ENCODE measurements around the gene CSRNP3.

The CSRNP3 gene

GRCh38 chr2:165479856-165480255 is 10.4 kb downstream of the CSRNP3 start:
- H3K27me3 ChIP-seq (ENCODE audit: insufficient read depth, low read length, poor library complexity, severe bottlenecking) = no peaks in the 10 kb centered on the region
- TF ChIP-seq EZH2phosphoT487 (IDR thresholded peaks at IDR 0.05; ENCODE audit: borderline replicate concordance) (no peak), CTCF (conservative IDR thresholded peaks at IDR 0.05; ENCODE audit: low read length) (no peak)
- H3K79me2 ChIP-seq (ENCODE audit: insufficient read depth, low read length) = no peaks in the 10 kb centered on the region
- H3F3A ChIP-seq (ENCODE audit: low read depth) = no peaks in the 10 kb centered on the region
- H3K4me3 ChIP-seq (ENCODE audit: low read length, poor library complexity, severe bottlenecking) = no peak overlapping the region
- no peak overlapping the region for H2AFZ ChIP-seq (ENCODE audit: low read length)
- no peaks in the 10 kb centered on the region for H3K36me3 ChIP-seq (ENCODE audit: insufficient read depth, low read length)
- H3K4me2 ChIP-seq (ENCODE audit: low read depth, low read length, poor library complexity, severe bottlenecking) = no peak overlapping the region
- H4K20me1 ChIP-seq (ENCODE audit: insufficient read depth, low read length, poor library complexity, severe bottlenecking) = no peaks in the 10 kb centered on the region
- no peaks in the 10 kb centered on the region for H3K9me3 ChIP-seq (ENCODE audit: insufficient read depth, low read depth, low read length)
- H3K4me1 ChIP-seq (ENCODE audit: insufficient read depth, low read length, poor library complexity, severe bottlenecking) = peaks cover 2% of the 10 kb centered on the region
- H3K9me2 ChIP-seq (replicated peaks; ENCODE audit: low read depth, low read length) = no peaks in the 10 kb centered on the region
- H3K9ac ChIP-seq (ENCODE audit: low read depth, low read length, poor library complexity, severe bottlenecking) = no peak overlapping the region

GRCh38 chr2:165494573-165494972 is 25.1 kb downstream of the CSRNP3 start:
- H4K20me1 ChIP-seq (ENCODE audit: insufficient read depth, low read length, poor library complexity, severe bottlenecking) = no peaks in the 10 kb centered on the region
- H3K4me2 ChIP-seq (ENCODE audit: low read depth, low read length, poor library complexity, severe bottlenecking) = no peak overlapping the region

GRCh38 chr2:165497659-165498317 is 28.3 kb downstream of the CSRNP3 start:
- H3K79me2 ChIP-seq (ENCODE audit: insufficient read depth, low read length) = no peaks in the 10 kb centered on the region
- H3K4me1 ChIP-seq (ENCODE audit: insufficient read depth, low read length, poor library complexity, severe bottlenecking) = peaks cover 22% of the 10 kb centered on the region
- H4K20me1 ChIP-seq (ENCODE audit: insufficient read depth, low read length, poor library complexity, severe bottlenecking) = no peaks in the 10 kb centered on the region
- no peaks in the 10 kb centered on the region for H3K36me3 ChIP-seq (ENCODE audit: insufficient read depth, low read length)
- peak overlapping the region; percentile 62 for H2AFZ ChIP-seq (ENCODE audit: low read length)
- no peaks in the 10 kb centered on the region for H3K27me3 ChIP-seq (ENCODE audit: insufficient read depth, low read length, poor library complexity, severe bottlenecking)
- H3K9ac ChIP-seq (ENCODE audit: low read depth, low read length, poor library complexity, severe bottlenecking) = no peak overlapping the region
- H3K9me3 ChIP-seq (ENCODE audit: insufficient read depth, low read depth, low read length) = no peaks in the 10 kb centered on the region
- H3K9me2 ChIP-seq (replicated peaks; ENCODE audit: low read depth, low read length) = no peaks in the 10 kb centered on the region
- no peaks in the 10 kb centered on the region for H3F3A ChIP-seq (ENCODE audit: low read depth)
- peak overlapping the region; percentile 47 for H3K4me2 ChIP-seq (ENCODE audit: low read depth, low read length, poor library complexity, severe bottlenecking)
- TF ChIP-seq CTCF (conservative IDR thresholded peaks at IDR 0.05; ENCODE audit: low read length) (no peak), EZH2phosphoT487 (IDR thresholded peaks at IDR 0.05; ENCODE audit: borderline replicate concordance) (no peak)
- H3K4me3 ChIP-seq (ENCODE audit: low read length, poor library complexity, severe bottlenecking) = no peak overlapping the region

More at GRCh38 chr2:165494573-165494972, 25.1 kb downstream of the CSRNP3 start:
- H3K36me3 ChIP-seq (ENCODE audit: insufficient read depth, low read length) = no peaks in the 10 kb centered on the region
- no peaks in the 10 kb centered on the region for H3K9me3 ChIP-seq (ENCODE audit: insufficient read depth, low read depth, low read length)
- TF ChIP-seq CTCF (conservative IDR thresholded peaks at IDR 0.05; ENCODE audit: low read length) (no peak), EZH2phosphoT487 (IDR thresholded peaks at IDR 0.05; ENCODE audit: borderline replicate concordance) (no peak)
- H3K4me3 ChIP-seq (ENCODE audit: low read length, poor library complexity, severe bottlenecking) = no peak overlapping the region
- H3K79me2 ChIP-seq (ENCODE audit: insufficient read depth, low read length) = no peaks in the 10 kb centered on the region
- no peaks in the 10 kb centered on the region for H3K27me3 ChIP-seq (ENCODE audit: insufficient read depth, low read length, poor library complexity, severe bottlenecking)
- no peaks in the 10 kb centered on the region for H3K9me2 ChIP-seq (replicated peaks; ENCODE audit: low read depth, low read length)
- H2AFZ ChIP-seq (ENCODE audit: low read length) = no peak overlapping the region
- H3K4me1 ChIP-seq (ENCODE audit: insufficient read depth, low read length, poor library complexity, severe bottlenecking) = peaks cover 22% of the 10 kb centered on the region
- no peaks in the 10 kb centered on the region for H3F3A ChIP-seq (ENCODE audit: low read depth)
- no peak overlapping the region for H3K9ac ChIP-seq (ENCODE audit: low read depth, low read length, poor library complexity, severe bottlenecking)

Measured in Loucy (cell line).